HG03175 (cell line): ENCODE measurements around the gene SP6.

Experiments used
- ATAC-seq: cut with Tn5 transposase; IDR thresholded peaks from one replicate; pipeline ENCODE4 v1.9.1; 2021; ENCODE audit warnings: mild to moderate bottlenecking, moderate library complexity; ENCODE audit not compliant: unreplicated experiment

The SP6 gene

GRCh38 chr17:47879776-47880454 is 29.0 kb upstream of the SP6 start:
- no peak for ATAC-seq

- no peak for ATAC-seq
Observed at GRCh38 chr17:47879028-47879585, 28.1 kb upstream of the SP6 start.

- ATAC-seq = no peak
Observed at GRCh38 chr17:47878203-47879027, 27.5 kb upstream of the SP6 start.

GRCh38 chr17:47877368-47878034 is 26.5 kb upstream of the SP6 start:
- no peak for ATAC-seq

- ATAC-seq = no peak
Observed at GRCh38 chr17:47875011-47875985, 24.3 kb upstream of the SP6 start.

- ATAC-seq = no peak
Observed at GRCh38 chr17:47873200-47874090, 22.5 kb upstream of the SP6 start.

GRCh38 chr17:47872651-47873161 is 21.7 kb upstream of the SP6 start:
- no peak for ATAC-seq

- ATAC-seq = no peak
Observed at GRCh38 chr17:47872019-47872650, 21.2 kb upstream of the SP6 start.

GRCh38 chr17:47871048-47871447 is 20.1 kb upstream of the SP6 start:
- no peak for ATAC-seq

GRCh38 chr17:47870056-47870455 is 19.1 kb upstream of the SP6 start:
- no peak for ATAC-seq

GRCh38 chr17:47869114-47869513 is 18.2 kb upstream of the SP6 start:
- no peak for ATAC-seq

- no peak for ATAC-seq
Observed at GRCh38 chr17:47867813-47868533, 17.0 kb upstream of the SP6 start.

- ATAC-seq = no peak
Observed at GRCh38 chr17:47866941-47867340, 16.0 kb upstream of the SP6 start.

- no peak for ATAC-seq
Observed at GRCh38 chr17:47864791-47865216, 13.8 kb upstream of the SP6 start.

GRCh38 chr17:47862621-47863440 is 11.9 kb upstream of the SP6 start:
- ATAC-seq = no peak

GRCh38 chr17:47860386-47860785 is 9.4 kb upstream of the SP6 start:
- no peak for ATAC-seq
